Progenitor cell of endocrine pancreas (in vitro differentiated cells): ENCODE results near the gene RXFP2. TPM values are rescaled to one million over a fixed set of nuclear protein-coding genes. Genes with fewer than 3 reads are reported as not detected.

Source experiments
- DNase-seq: peaks from one replicate; pipeline ENCODE4 v3.0.0; 2021; ENCODE audit warnings: low spot score; ENCODE audit not compliant: unreplicated experiment
- H3K27ac Mint-ChIP-seq: 2 replicates; pipeline ENCODE4 v1.8.0; 2021; ENCODE audit warnings: mild to moderate bottlenecking, moderate library complexity, mixed read lengths
- H3K27me3 Mint-ChIP-seq: 2 replicates; pipeline ENCODE4 v1.8.0; 2021; ENCODE audit warnings: mixed read lengths
- H3K36me3 Mint-ChIP-seq: 2 replicates; pipeline ENCODE4 v1.8.0; 2022; ENCODE audit warnings: mixed read lengths; ENCODE audit not compliant: insufficient read depth
- H3K4me1 Mint-ChIP-seq: 2 replicates; pipeline ENCODE4 v1.8.0; 2021; ENCODE audit warnings: low read depth, mixed read lengths
- H3K4me3 Mint-ChIP-seq: 2 replicates; pipeline ENCODE4 v1.8.0; 2021; ENCODE audit warnings: low read depth, mild to moderate bottlenecking, moderate library complexity, mixed read lengths
- H3K9me3 Mint-ChIP-seq: 2 replicates; pipeline ENCODE4 v1.8.0; 2021; ENCODE audit warnings: low read depth, mixed read lengths
- total RNA-seq: library from RNA; stranded (reverse); gene quantifications from 2 replicates; pipeline ENCODE4 v1.2.1, GENCODE V29; 2021
- TF ChIP-seq, protein P1 (sequence below): fragments of 200-600 bp; sonication (generic); IDR thresholded peaks from one replicate; pipeline ENCODE4 v1.5.0; 2021; ENCODE audit warnings: antibody characterized with exemption, mild to moderate bottlenecking; ENCODE audit not compliant: unreplicated experiment

Gene RXFP2
- total RNA-seq, 1 donor from 2014 or later: not detected

DNA sequence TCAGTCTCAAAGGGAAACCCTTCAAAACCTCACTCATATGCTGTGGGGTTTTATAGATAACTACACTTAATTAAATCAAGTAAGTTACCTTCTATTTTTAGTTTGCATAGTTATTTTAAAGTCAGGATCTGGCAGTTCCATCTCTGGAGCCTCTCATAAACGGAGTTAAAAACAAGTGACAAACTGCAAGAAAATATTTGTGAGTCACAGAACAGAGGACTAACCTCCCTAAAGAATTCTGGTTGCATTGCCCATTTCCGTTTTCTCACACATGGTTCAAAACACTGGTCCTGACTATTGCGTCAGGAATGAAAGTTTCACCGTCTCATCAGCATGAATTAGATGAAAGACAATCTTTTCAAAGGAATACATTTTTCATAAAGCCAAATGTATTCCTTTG lies 10.6 kb downstream of the RXFP2 start:
- Mint-ChIP-seq H3K4me1 (no peaks in the 10 kb centered on the region), H3K4me3 (no peak overlapping the region), H3K27me3 (peaks cover 13% of the 10 kb centered on the region)

GRCh38 chr13:31755211-31755610 lies 15.9 kb downstream of the RXFP2 start:
- Mint-ChIP-seq H3K27ac (no peak overlapping the region), H3K36me3 (no peaks in the 10 kb centered on the region), H3K9me3 (no peaks in the 10 kb centered on the region), H3K4me3 (no peak overlapping the region), H3K27me3 (peaks cover 13% of the 10 kb centered on the region), H3K4me1 (no peaks in the 10 kb centered on the region)
- TF ChIP-seq, protein P1, sequence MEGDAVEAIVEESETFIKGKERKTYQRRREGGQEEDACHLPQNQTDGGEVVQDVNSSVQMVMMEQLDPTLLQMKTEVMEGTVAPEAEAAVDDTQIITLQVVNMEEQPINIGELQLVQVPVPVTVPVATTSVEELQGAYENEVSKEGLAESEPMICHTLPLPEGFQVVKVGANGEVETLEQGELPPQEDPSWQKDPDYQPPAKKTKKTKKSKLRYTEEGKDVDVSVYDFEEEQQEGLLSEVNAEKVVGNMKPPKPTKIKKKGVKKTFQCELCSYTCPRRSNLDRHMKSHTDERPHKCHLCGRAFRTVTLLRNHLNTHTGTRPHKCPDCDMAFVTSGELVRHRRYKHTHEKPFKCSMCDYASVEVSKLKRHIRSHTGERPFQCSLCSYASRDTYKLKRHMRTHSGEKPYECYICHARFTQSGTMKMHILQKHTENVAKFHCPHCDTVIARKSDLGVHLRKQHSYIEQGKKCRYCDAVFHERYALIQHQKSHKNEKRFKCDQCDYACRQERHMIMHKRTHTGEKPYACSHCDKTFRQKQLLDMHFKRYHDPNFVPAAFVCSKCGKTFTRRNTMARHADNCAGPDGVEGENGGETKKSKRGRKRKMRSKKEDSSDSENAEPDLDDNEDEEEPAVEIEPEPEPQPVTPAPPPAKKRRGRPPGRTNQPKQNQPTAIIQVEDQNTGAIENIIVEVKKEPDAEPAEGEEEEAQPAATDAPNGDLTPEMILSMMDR: no peak
- DNase-seq: no peak

More for the DNA sequence above, 10.6 kb downstream of the RXFP2 start:
- TF ChIP-seq, protein P1: no peak
- H3K9me3 Mint-ChIP-seq: no peaks in the 10 kb centered on the region
- no peak overlapping the region for H3K27ac Mint-ChIP-seq
- no peak for DNase-seq
- no peaks in the 10 kb centered on the region for H3K36me3 Mint-ChIP-seq

- TF ChIP-seq, protein P1: no peak
- no peak for DNase-seq
- no peaks in the 10 kb centered on the region for H3K9me3 Mint-ChIP-seq
- H3K4me1 Mint-ChIP-seq: no peaks in the 10 kb centered on the region
- H3K27ac Mint-ChIP-seq: no peak overlapping the region
- peaks cover 10% of the 10 kb centered on the region for H3K27me3 Mint-ChIP-seq
- H3K4me3 Mint-ChIP-seq: no peak overlapping the region
- no peaks in the 10 kb centered on the region for H3K36me3 Mint-ChIP-seq
Observed at GRCh38 chr13:31755803-31756212, 16.5 kb downstream of the RXFP2 start.

DNA sequence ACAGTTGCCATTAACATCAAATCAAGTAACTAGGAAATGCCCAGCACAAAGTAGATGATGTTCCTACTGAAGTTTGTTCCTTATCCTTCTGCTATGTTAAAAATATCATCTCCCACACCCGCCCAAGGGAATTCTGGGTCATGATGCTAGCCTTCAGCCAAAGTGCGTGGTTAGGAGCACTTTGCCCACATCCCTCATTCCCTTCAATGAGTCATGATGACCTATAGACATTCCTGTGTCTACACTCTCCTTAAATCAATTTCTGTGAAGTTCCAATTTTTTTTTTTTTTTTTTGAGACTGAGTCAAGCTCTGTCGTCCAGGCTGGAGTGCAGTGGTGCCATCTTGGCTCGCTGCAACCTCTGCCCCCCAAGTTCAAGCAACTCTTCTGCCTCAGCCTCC lies 17.0 kb downstream of the RXFP2 start:
- Mint-ChIP-seq H3K36me3 (no peaks in the 10 kb centered on the region), H3K4me3 (no peak overlapping the region), H3K4me1 (no peaks in the 10 kb centered on the region), H3K27me3 (peaks cover 10% of the 10 kb centered on the region), H3K9me3 (no peaks in the 10 kb centered on the region), H3K27ac (no peak overlapping the region)
- TF ChIP-seq, protein P1: no peak
- DNase-seq: no peak

GRCh38 chr13:31761951-31762350 lies 22.6 kb downstream of the RXFP2 start:
- DNase-seq: no peak
- H3K27me3 Mint-ChIP-seq: no peaks in the 10 kb centered on the region
- H3K4me3 Mint-ChIP-seq: no peak overlapping the region
- TF ChIP-seq, protein P1: no peak
- no peaks in the 10 kb centered on the region for H3K4me1 Mint-ChIP-seq
- H3K27ac Mint-ChIP-seq: no peak overlapping the region
- no peaks in the 10 kb centered on the region for H3K9me3 Mint-ChIP-seq
- no peaks in the 10 kb centered on the region for H3K36me3 Mint-ChIP-seq
